Thyroid gland (tissue), 4 donors: ENCODE measurements around the gene DOK6. TPM values are rescaled to one million over a fixed set of nuclear protein-coding genes. Genes with fewer than 3 reads are reported as not detected.
"Not testable (repeated sequence)": the region's sequence is repeated elsewhere in the genome, so short reads cannot be mapped to it uniquely, and the experiment has no call there.

Source experiments
- DNase-seq, 2 donors: peaks; one replicate each; pipeline ENCODE4 v3.0.0-alpha.2; 2019
- H3K27ac ChIP-seq, 3 donors: fragments of 200-600 bp; sonication (generic); 1 replicate in 2 of 3; 2 replicates in 1 of 3; pipeline ENCODE4 v1.5.1; 2016 to 2019; ENCODE audit warnings: mild to moderate bottlenecking in 1 of 3, moderate library complexity in 1 of 3
- H3K27me3 ChIP-seq: fragments of 200-600 bp; sonication (generic); one replicate; pipeline ENCODE4 v1.5.1; 2019
- H3K36me3 ChIP-seq, 2 donors: fragments of 200-600 bp; sonication (generic); one replicate each; pipeline ENCODE4 v1.5.1; 2016 to 2019
- H3K4me1 ChIP-seq, 2 donors: fragments of 200-600 bp; sonication (generic); one replicate each; pipeline ENCODE4 v1.5.1; 2017 to 2019
- H3K4me3 ChIP-seq, 3 donors: fragments of 200-600 bp; sonication (generic); replicated peaks in 1 of 3; 1 replicate in 2 of 3; 2 replicates in 1 of 3; pipeline ENCODE4 v1.5.1; 2016; ENCODE audit warnings: mild to moderate bottlenecking in 1 of 3
- H3K9me3 ChIP-seq: fragments of 200-600 bp; sonication (generic); one replicate; pipeline ENCODE4 v1.5.1; 2017
- POLR2A ChIP-seq, 2 donors: fragments of 450-650 bp; IDR thresholded peaks; one replicate each; pipeline ENCODE4 v1.6.1; 2017; ENCODE audit warnings: antibody characterized with exemption in 2 of 2, mild to moderate bottlenecking in 2 of 2, moderate library complexity in 1 of 2
- WGBS, 2 donors: methylation state at CpG; one replicate each; pipeline ENCODE4 v1.1.5; 2017; 5-methylcytosine and 5-hydroxymethylcytosine counted together
- intact Hi-C: fragments of 100-400 bp; cut with DNase I; formaldehyde crosslinking; loops from one replicate; pipeline ENCODE4 v1.15.1; 2023
- total RNA-seq, 4 donors: library from RNA; depleted of rRNA; stranded (reverse); fragments of >200 nt; gene quantifications; one replicate each; pipeline ENCODE4 v1.2.3, GENCODE V29; 2016
- TF ChIP-seq, protein P1 (sequence below), 6 experiments: fragments of 200-600 bp in 3 of 6; fragments of 450-650 bp in 3 of 6; sonication (generic) in 3 of 6; IDR thresholded peaks; one replicate each; pipeline ENCODE4 v1.5.1; 2016 to 2019; ENCODE audit warnings: antibody characterized with exemption in 6 of 6, mild to moderate bottlenecking in 2 of 6, inconsistent platforms in 1 of 6, moderate library complexity in 1 of 6

DOK6 gene
- 1 to 10 TPM in 3 of 4 donors, under 1 TPM in 1; 0.94 to 3.1 (median 2.5) TPM for total RNA-seq

DNA sequence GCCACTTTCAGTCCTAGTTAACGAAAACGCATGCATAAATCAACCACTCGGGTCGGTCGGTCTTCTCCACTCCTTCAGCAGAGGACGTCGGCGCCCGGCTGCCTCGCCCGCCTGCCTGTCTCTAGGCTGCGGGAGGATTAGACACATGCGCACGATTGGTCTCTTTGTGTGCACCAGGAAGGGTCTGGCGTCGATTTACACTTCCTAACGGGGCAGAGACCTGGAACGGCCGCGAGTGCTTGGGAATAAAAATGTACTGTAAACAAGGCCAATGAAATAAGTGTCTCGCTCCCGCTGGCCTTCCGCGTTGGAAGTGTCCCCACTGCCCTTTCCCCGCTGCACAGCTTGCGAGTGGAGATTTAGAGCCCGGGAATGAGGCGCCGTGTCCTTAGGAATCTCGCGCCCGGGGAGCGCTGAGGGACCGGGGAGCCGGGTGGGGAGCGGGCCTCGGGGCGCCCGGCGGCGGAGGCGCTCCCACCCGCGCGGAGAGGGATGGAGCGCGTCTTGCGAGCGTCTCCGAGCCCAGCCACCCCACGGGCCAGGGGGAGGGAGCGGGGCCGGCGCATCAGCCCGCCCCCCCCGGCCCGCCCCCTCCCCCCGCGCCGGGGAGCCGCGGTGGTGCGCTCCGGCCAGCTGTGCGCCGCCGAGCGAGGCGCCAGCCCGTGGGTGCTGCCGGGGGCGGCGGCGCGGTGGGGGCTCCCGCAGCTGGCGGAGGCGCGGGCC, at the start of gene DOK6:
DOK6 (plus strand) TSS at position 636 of the 723 bp plus-strand sequence.
- no peaks in the 10 kb centered on the region for H3K27me3 ChIP-seq
- peak in 1 of 2 donors; percentile 26 for TF ChIP-seq POLR2A (IDR thresholded peaks at IDR 0.05)
- TF ChIP-seq, protein P1, sequence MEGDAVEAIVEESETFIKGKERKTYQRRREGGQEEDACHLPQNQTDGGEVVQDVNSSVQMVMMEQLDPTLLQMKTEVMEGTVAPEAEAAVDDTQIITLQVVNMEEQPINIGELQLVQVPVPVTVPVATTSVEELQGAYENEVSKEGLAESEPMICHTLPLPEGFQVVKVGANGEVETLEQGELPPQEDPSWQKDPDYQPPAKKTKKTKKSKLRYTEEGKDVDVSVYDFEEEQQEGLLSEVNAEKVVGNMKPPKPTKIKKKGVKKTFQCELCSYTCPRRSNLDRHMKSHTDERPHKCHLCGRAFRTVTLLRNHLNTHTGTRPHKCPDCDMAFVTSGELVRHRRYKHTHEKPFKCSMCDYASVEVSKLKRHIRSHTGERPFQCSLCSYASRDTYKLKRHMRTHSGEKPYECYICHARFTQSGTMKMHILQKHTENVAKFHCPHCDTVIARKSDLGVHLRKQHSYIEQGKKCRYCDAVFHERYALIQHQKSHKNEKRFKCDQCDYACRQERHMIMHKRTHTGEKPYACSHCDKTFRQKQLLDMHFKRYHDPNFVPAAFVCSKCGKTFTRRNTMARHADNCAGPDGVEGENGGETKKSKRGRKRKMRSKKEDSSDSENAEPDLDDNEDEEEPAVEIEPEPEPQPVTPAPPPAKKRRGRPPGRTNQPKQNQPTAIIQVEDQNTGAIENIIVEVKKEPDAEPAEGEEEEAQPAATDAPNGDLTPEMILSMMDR (IDR thresholded peaks at IDR 0.05), result no peak
- no peaks in the 10 kb centered on the region for H3K9me3 ChIP-seq
- H3K4me3 ChIP-seq, result peak within 1 kb of the TSS; percentile 16 to 65 (median 62)
- no peaks in the 10 kb centered on the region for H3K36me3 ChIP-seq
- peak within 1 kb of the TSS; percentile 11 to 66 (median 61) for H3K27ac ChIP-seq
- intact Hi-C loops, result no loop called here
- H3K4me1 ChIP-seq, result peaks cover 0 to 11% of the 10 kb centered on the region in 2 donors
- DNase-seq, result peak; percentile 62 to 65
- WGBS, 2 donors, result 0 to 1% methylated on average over 25 to 31 of the region's 79 CpGs

DNA sequence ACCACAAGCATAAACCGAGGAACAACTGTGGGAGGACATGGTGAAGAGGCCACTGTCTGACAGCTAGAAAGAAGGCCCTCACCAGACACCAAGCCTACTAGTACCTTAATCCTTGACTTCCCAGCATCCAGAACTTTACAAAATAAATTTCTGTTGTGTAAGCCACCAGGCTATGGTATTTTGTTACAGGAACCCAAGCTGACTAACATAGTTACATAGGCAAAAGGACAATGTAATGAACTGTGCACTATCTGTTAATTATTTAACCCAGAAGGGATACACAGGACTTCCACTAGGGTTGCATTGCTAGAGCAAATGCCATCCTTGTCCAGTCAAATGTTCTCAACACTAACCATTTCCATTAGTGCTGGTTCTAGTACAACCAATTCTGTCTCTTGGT, 47.7 kb upstream of the DOK6 start:
- Histone ChIP-seq H3K9me3 (no peaks in the 10 kb centered on the region), H3K4me1 (no peaks in the 10 kb centered on the region), H3K27me3 (no peaks in the 10 kb centered on the region), H3K36me3 (no peaks in the 10 kb centered on the region), H3K27ac (no peak overlapping the region), H3K4me3 (no peak overlapping the region)
- DNase-seq, result no peak
- TF ChIP-seq POLR2A (IDR thresholded peaks at IDR 0.05), result no peak
- intact Hi-C loops, result no loop called here
- WGBS, 2 donors, result 89 to 93% methylated on average over 1 of the region's 1 CpG

DNA sequence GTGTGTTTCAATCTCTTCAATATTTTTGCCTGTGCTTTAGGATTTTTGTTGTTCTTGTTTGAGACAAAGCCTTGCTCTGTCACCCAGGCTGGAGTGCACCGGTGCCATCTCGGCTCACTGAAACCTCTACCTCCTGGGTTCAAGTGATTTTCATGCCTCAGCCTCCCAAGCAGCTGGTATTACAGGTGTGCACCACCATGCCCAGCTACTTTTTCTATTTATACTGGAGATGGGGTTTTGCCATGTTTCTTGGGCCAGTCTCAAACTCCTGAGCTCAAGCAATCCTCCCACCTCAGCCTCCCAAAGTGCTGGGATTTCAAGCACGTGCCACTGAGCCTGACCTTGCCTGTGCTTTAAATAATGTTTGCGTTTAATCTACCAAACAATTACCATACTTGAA, 43.1 kb upstream of the DOK6 start:
- intact Hi-C loops, result no loop called here
- Histone ChIP-seq H3K27ac (no peak overlapping the region), H3K4me3 (no peak overlapping the region), H3K36me3 (no peaks in the 10 kb centered on the region), H3K9me3 (no peaks in the 10 kb centered on the region), H3K4me1 (no peaks in the 10 kb centered on the region), H3K27me3 (no peaks in the 10 kb centered on the region)
- no peak for TF ChIP-seq POLR2A (IDR thresholded peaks at IDR 0.05)
- TF ChIP-seq, protein P1 (IDR thresholded peaks at IDR 0.05), result no peak
- no peak for DNase-seq
- WGBS, 2 donors, result 88 to 93% methylated on average over 4 of the region's 4 CpGs

DNA sequence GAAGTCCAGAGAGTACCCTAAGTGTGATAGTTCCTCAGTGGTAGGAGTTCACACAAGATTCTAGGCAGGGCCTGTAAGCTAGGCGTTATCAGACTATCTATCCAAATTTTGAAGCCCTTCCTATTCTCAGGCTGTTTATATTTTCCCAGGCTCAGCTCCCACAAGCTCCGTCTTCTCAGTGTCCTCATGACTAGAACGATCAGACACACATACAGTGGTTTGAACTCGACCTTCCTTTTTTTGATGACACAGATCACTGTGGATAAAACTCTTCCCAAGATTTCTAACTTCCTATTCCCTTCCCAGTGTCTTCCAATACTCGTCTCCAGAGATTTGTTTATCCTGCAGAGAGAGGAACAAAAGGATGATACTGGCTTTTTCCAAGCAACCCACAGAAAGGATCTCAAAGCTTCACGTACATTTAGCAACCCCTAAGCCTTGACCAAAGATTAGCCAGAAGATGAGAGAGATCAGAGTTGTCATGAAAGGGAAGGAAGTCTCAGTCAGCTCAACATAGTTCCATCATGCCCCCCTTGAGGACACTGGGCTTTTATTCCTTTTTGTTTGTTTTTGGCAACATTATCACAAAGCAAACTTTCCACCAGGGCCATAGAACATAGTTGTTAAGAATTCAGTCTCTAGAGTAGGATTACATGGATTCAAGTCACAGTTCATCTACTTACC, 42.3 kb upstream of the DOK6 start:
- H3K27me3 ChIP-seq, result no peaks in the 10 kb centered on the region
- TF ChIP-seq, protein P1 (IDR thresholded peaks at IDR 0.05), result no peak
- no peak for TF ChIP-seq POLR2A (IDR thresholded peaks at IDR 0.05)
- H3K4me3 ChIP-seq, result no peak overlapping the region
- H3K36me3 ChIP-seq, result no peaks in the 10 kb centered on the region
- intact Hi-C loops, result no loop called here
- DNase-seq, result no peak
- H3K9me3 ChIP-seq, result no peaks in the 10 kb centered on the region
- no peaks in the 10 kb centered on the region for H3K4me1 ChIP-seq
- no peak overlapping the region for H3K27ac ChIP-seq
- WGBS, 2 donors, result 59% methylated on average over 6 of the region's 6 CpGs

DNA sequence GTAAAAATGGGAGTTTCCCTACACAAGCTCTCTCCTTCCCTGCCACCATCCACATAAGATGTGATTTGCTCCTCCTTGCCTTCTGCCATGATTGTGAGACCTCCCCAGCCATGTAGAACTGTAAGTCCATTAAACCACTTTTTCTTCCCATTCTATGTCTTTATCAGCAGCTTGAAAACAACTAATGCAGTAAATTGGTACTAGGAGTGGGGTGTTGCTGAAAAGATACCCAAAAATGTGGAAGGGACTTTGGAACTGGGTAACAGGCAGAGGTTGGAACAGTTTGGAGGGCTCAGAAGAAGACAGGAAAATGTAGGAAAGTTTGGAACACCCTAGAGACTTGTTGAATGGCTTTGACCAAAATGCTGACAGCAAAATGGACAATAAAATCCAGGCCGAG, 40.9 kb upstream of the DOK6 start:
- H3K36me3 ChIP-seq, DNase-seq, H3K4me3 ChIP-seq, H3K27ac ChIP-seq, H3K4me1 ChIP-seq, H3K9me3 ChIP-seq, intact Hi-C loops, H3K27me3 ChIP-seq: not testable (repeated sequence)
- 86 to 95% methylated on average over 1 of the region's 1 CpG for WGBS, 2 donors

DNA sequence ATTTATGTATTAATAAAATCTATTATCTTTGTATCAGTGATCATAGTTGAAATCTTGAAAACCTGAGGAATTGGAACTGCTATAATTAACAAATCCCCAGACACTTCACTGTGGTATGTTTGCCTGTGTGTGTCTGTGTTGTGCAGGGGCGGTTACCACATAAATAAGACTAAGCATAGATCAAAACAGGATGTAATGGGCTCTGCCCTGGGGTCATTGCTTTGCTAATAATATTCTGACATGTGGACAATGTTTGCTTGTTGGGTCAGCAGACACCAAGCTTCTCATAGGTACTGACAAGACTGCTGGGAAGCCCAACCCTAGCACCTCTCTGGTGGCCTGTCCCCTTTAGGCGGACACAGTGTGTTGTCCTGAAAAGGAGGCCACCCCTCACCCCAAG, 35.8 kb upstream of the DOK6 start:
- DNase-seq, result no peak
- Histone ChIP-seq H3K4me1 (no peaks in the 10 kb centered on the region), H3K27me3 (no peaks in the 10 kb centered on the region), H3K9me3 (no peaks in the 10 kb centered on the region), H3K36me3 (no peaks in the 10 kb centered on the region), H3K4me3 (no peak overlapping the region), H3K27ac (no peak overlapping the region)
- no peak for TF ChIP-seq POLR2A (IDR thresholded peaks at IDR 0.05)
- TF ChIP-seq, protein P1 (IDR thresholded peaks at IDR 0.05), result no peak
- intact Hi-C loops, result no loop called here
- 77 to 82% methylated on average over 2 of the region's 2 CpGs for WGBS, 2 donors
